ENCODE results near the gene KRTAP7-1.

- TF ChIP-seq CTCF (IDR thresholded peaks at IDR 0.05) (no peak), POLR2A (IDR thresholded peaks at IDR 0.05) (no peak)
Observed at GRCh38 chr21:30813174-30813573, 16.4 kb downstream of the KRTAP7-1 start, which contains the start of gene KRTAP8-1.
